Hepatocyte (in vitro differentiated cells): ENCODE results near the gene ATP2A2. TPM values are rescaled to one million over a fixed set of nuclear protein-coding genes. Genes with fewer than 3 reads are reported as not detected.
"Not testable (repeated sequence)": the region's sequence is repeated elsewhere in the genome, so short reads cannot be mapped to it uniquely, and the experiment has no call there.

Experiments
- DNase-seq: peaks from one replicate; pipeline ENCODE4 v3.0.0-alpha.2; 2016; ENCODE audit warnings: low spot score
- H2AFZ ChIP-seq: fragments of 200-600 bp; sonication (generic); 2 replicates; pipeline ENCODE4 v1.6.0; 2016; ENCODE audit warnings: antibody characterized with exemption, mild to moderate bottlenecking
- H3K27ac ChIP-seq: fragments of 200-600 bp; sonication (generic); 2 replicates; pipeline ENCODE4 v1.5.1; 2016; ENCODE audit warnings: mild to moderate bottlenecking
- H3K27me3 ChIP-seq: fragments of 200-600 bp; sonication (generic); 2 replicates; pipeline ENCODE4 v1.6.1; 2016
- H3K36me3 ChIP-seq: fragments of 200-600 bp; sonication (generic); replicated peaks from 2 replicates; pipeline ENCODE4 v1.5.1; 2016; ENCODE audit warnings: low read depth; ENCODE audit not compliant: insufficient read depth
- H3K4me1 ChIP-seq: fragments of 200-600 bp; sonication (generic); 2 replicates; pipeline ENCODE4 v1.5.1; 2016; ENCODE audit warnings: mild to moderate bottlenecking, moderate library complexity; ENCODE audit not compliant: insufficient read depth
- H3K4me2 ChIP-seq: fragments of 200-600 bp; sonication (generic); 2 replicates; pipeline ENCODE4 v1.6.0; 2016
- H3K4me3 ChIP-seq: fragments of 200-600 bp; sonication (generic); 2 replicates; pipeline ENCODE4 v1.5.1; 2016; ENCODE audit warnings: mild to moderate bottlenecking
- H3K79me2 ChIP-seq: fragments of 200-600 bp; sonication (generic); 2 replicates; pipeline ENCODE4 v1.6.0; 2017; ENCODE audit warnings: mild to moderate bottlenecking
- H3K9me2 ChIP-seq: fragments of 200-600 bp; sonication (generic); replicated peaks from 2 replicates; pipeline ENCODE4 v1.6.0; 2017; ENCODE audit warnings: mild to moderate bottlenecking; ENCODE audit not compliant: insufficient read depth
- H3K9me3 ChIP-seq: fragments of 200-600 bp; sonication (generic); 2 replicates; pipeline ENCODE4 v1.5.1; 2016; ENCODE audit warnings: low read depth, mild to moderate bottlenecking
- H4K20me1 ChIP-seq: fragments of 200-600 bp; sonication (generic); 2 replicates; pipeline ENCODE4 v1.6.0; 2016; ENCODE audit warnings: mild to moderate bottlenecking; ENCODE audit not compliant: insufficient read depth, poor library complexity, severe bottlenecking
- EZH2 ChIP-seq: fragments of 200-600 bp; sonication (generic); IDR thresholded peaks from 2 replicates; pipeline ENCODE4 v1.6.1; 2016; ENCODE audit warnings: antibody characterized with exemption, mild to moderate bottlenecking, borderline replicate concordance
- EZH2phosphoT487 ChIP-seq: fragments of 200-600 bp; sonication (generic); IDR thresholded peaks from one replicate; pipeline ENCODE4 v1.6.1; 2018; ENCODE audit warnings: antibody characterized with exemption, mild to moderate bottlenecking, low read depth, moderate library complexity; ENCODE audit not compliant: unreplicated experiment, severe bottlenecking
- WGBS: methylation state at CpG from one replicate; pipeline ENCODE4 v1.1.6; 2016; ENCODE audit warnings: low lambda C conversion rate; ENCODE audit errors: missing lambda C conversion rate; 5-methylcytosine and 5-hydroxymethylcytosine counted together
- polyA plus RNA-seq: library from polyadenylated mRNA; unstranded; fragments of >200 nt; fragmentation: Nextera tagmentation; extraction: Ambion mirVana; gene quantifications from 2 replicates; pipeline ENCODE4 v1.2.1, GENCODE V29; 2016
- total RNA-seq: library from RNA; depleted of rRNA; stranded (reverse); fragments of >200 nt; gene quantifications from 2 replicates; pipeline ENCODE4 v1.2.3, GENCODE V29; 2014
- TF ChIP-seq, protein P1 (sequence below): fragments of 200-600 bp; sonication (generic); IDR thresholded peaks from 2 replicates; pipeline ENCODE4 v1.5.1; 2016; ENCODE audit warnings: antibody characterized with exemption, mild to moderate bottlenecking; ENCODE audit not compliant: poor library complexity

ATP2A2 gene
- total and polyA plus RNA-seq, 2 experiments from 2014 or later: 60.2 to 126 TPM

DNA sequence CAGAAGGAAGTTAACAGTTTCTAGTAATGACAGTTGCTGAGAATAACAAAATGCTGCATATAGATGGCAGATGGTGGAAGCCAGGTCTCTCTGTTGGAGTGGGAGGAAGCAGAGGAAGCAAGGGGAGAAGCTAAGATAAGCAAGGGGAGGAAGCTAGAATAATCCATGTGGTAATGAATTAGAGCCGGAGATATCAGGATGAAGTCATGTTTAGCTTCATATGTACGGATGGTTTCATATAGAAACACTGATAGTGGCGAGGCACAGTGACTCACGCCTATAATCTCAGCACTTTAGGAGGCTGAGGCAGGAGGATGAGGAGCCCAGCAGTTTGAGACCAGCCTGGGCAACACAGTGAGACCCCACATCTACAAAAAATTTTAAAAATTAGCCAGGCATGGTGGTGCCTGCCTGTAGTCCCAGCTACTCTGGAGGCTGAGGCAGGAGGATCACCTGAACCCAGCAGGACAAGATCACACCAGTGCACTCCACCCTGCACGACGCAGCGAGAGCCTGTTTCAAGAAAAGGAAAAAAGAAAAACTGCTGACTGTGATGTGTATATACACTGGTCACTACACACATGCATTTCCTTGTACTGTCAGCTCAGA lies 73.2 kb downstream of the ATP2A2 start:
- Histone ChIP-seq H3K36me3 (no peaks in the 10 kb centered on the region), H3K4me1 (no peaks in the 10 kb centered on the region), H3K9me3 (no peaks in the 10 kb centered on the region), H4K20me1 (no peaks in the 10 kb centered on the region), H3K4me3 (no peak overlapping the region), H3K27me3 (no peaks in the 10 kb centered on the region), H3K27ac (no peak overlapping the region), H3K79me2 (no peaks in the 10 kb centered on the region), H3K4me2 (no peak overlapping the region), H2AFZ (no peak overlapping the region), H3K9me2 (no peaks in the 10 kb centered on the region)
- DNase-seq: no peak
- TF ChIP-seq EZH2phosphoT487 (no peak), EZH2 (no peak)
- TF ChIP-seq, protein P1, sequence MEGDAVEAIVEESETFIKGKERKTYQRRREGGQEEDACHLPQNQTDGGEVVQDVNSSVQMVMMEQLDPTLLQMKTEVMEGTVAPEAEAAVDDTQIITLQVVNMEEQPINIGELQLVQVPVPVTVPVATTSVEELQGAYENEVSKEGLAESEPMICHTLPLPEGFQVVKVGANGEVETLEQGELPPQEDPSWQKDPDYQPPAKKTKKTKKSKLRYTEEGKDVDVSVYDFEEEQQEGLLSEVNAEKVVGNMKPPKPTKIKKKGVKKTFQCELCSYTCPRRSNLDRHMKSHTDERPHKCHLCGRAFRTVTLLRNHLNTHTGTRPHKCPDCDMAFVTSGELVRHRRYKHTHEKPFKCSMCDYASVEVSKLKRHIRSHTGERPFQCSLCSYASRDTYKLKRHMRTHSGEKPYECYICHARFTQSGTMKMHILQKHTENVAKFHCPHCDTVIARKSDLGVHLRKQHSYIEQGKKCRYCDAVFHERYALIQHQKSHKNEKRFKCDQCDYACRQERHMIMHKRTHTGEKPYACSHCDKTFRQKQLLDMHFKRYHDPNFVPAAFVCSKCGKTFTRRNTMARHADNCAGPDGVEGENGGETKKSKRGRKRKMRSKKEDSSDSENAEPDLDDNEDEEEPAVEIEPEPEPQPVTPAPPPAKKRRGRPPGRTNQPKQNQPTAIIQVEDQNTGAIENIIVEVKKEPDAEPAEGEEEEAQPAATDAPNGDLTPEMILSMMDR: no peak
- WGBS: 81% methylated on average over 7 of the region's 7 CpGs

- no peaks in the 10 kb centered on the region for H3K4me1 ChIP-seq
- WGBS: 36% methylated on average over 3 of the region's 3 CpGs
- H3K36me3 ChIP-seq: no peaks in the 10 kb centered on the region
- H2AFZ ChIP-seq: no peak overlapping the region
- H3K9me2 ChIP-seq: no peaks in the 10 kb centered on the region
- H3K4me3 ChIP-seq: no peak overlapping the region
- no peak overlapping the region for H3K27ac ChIP-seq
- TF ChIP-seq, protein P1: peak; percentile 26
- TF ChIP-seq EZH2phosphoT487: no peak
- DNase-seq: no peak
- no peaks in the 10 kb centered on the region for H3K9me3 ChIP-seq
- H3K4me2 ChIP-seq: no peak overlapping the region
- no peaks in the 10 kb centered on the region for H4K20me1 ChIP-seq
- no peaks in the 10 kb centered on the region for H3K27me3 ChIP-seq
- no peaks in the 10 kb centered on the region for H3K79me2 ChIP-seq
Measured at GRCh38 chr12:110355073-110355472, 74.0 kb downstream of the ATP2A2 start.

DNA sequence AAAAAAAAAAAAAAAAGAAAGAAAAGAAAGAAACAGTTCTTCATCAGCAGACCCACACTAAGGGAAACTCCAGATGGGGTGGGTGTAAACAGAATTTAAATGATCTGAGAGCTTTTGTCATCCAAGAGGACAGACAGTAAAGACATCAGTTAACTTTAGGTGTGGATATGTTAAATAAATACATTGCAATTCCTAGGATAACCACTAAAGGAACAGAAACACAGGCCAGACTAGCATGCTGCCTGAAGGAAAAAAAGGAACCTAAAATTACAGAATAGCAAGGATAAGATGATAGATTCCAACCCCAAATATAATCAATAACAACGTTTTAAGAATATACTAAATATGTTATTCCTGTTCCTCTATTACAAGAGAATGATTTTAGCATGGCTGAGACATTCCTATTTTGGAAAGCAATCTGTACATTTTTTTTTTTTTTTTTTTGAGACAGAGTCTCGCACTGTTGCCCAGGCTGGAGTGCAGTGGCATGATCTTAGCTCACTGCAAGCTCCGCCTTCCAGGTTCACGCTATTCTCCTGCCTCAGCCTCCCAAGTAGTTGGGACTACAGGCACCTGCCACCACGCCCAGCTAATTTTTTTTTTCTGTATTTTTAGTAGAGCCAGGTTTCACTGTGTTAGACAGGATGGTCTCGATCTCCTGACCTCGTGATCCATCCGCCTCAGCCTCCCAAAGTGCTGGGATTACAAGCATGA lies 77.5 kb downstream of the ATP2A2 start:
- not testable (repeated sequence) for DNase-seq, H3K4me3 ChIP-seq, H3K27ac ChIP-seq, H3K36me3 ChIP-seq, H4K20me1 ChIP-seq, H3K9me2 ChIP-seq, H3K9me3 ChIP-seq, H2AFZ ChIP-seq, H3K79me2 ChIP-seq, H3K4me2 ChIP-seq, H3K27me3 ChIP-seq, H3K4me1 ChIP-seq
- WGBS: 86% methylated on average over 8 of the region's 8 CpGs
- TF ChIP-seq, protein P1: peak; percentile 5
